Kidney (tissue), 14 donors: ENCODE results near the gene VIT. TPM values are rescaled to one million over a fixed set of nuclear protein-coding genes. Genes with fewer than 3 reads are reported as not detected.

Experiments used
- DNase-seq, 5 donors: peaks; one replicate each; pipeline ENCODE4 v3.0.0-alpha.2; 2013 to 2020
- FAIRE-seq: peaks from 2 replicates; lab custom pipeline; 2012; peaks lifted over from hg19 to GRCh38; lab: Jason Lieb, UNC
- H3K27ac ChIP-seq, 2 donors: one replicate each; pipeline ENCODE4 v1.7.0; 2013; ENCODE audit warnings: low read depth in 2 of 2, low read length in 2 of 2, inconsistent platforms in 1 of 2
- H3K27me3 ChIP-seq: one replicate; pipeline ENCODE4 v1.7.1; 2013; ENCODE audit warnings: low read length, inconsistent platforms; ENCODE audit not compliant: control insufficient read depth, insufficient read depth
- H3K36me3 ChIP-seq, 3 donors: one replicate each; pipeline versions ENCODE4 v1.7.0 to v1.7.1; 2013; ENCODE audit warnings: low read length in 3 of 3, control low read depth in 1 of 3, inconsistent platforms in 1 of 3; ENCODE audit not compliant: insufficient read depth in 3 of 3, control insufficient read depth in 2 of 3
- H3K4me1 ChIP-seq, 3 donors: one replicate each; pipeline versions ENCODE4 v1.7.0 to v1.7.1; 2013; ENCODE audit warnings: low read length in 3 of 3, inconsistent platforms in 1 of 3, low read depth in 1 of 3; ENCODE audit not compliant: control insufficient read depth in 2 of 3, insufficient read depth in 2 of 3
- H3K4me3 ChIP-seq, 3 donors: one replicate each; pipeline versions ENCODE4 v1.7.0 to v1.8.1; 2013; ENCODE audit warnings: low read length in 3 of 3, control low read depth in 1 of 3, inconsistent platforms in 1 of 3
- H3K9ac ChIP-seq, 3 donors: one replicate each; pipeline versions ENCODE4 v1.7.0 to v1.7.1; 2013; ENCODE audit warnings: low read length in 3 of 3, control low read depth in 1 of 3, inconsistent platforms in 1 of 3
- H3K9me3 ChIP-seq, 3 donors: one replicate each; pipeline versions ENCODE4 v1.7.0 to v1.7.1; 2013; ENCODE audit warnings: low read length in 3 of 3, control low read depth in 1 of 3, inconsistent platforms in 1 of 3; ENCODE audit not compliant: control insufficient read depth in 2 of 3, insufficient read depth in 1 of 3
- intact Hi-C: fragments of 100-400 bp; cut with DNase I; formaldehyde crosslinking; loops from one replicate; pipeline ENCODE4 v1.11.1; 2022
- polyA plus RNA-seq: library from polyadenylated mRNA; stranded (reverse); fragments of 350-450 nt; fragmentation: Illumina TruSeq; extraction: RNeasy Lipid Tissue Mini Kit (QIAGEN cat#74804); gene quantifications from one replicate; pipeline ENCODE4 v1.2.3, GENCODE V29; 2014; ENCODE audit warnings: low read depth, low replicate concordance; ENCODE audit not compliant: insufficient read depth
- total RNA-seq: library from RNA; stranded (reverse); fragmentation: NEBNext Ultra II Directional; extraction: Animal tissue kit (Norgen Biotek cat#: 25700); gene quantifications from one replicate; pipeline ENCODE4 v1.2.1, GENCODE V29; 2021
- TF ChIP-seq, protein P1 (sequence below): IDR thresholded peaks from 3 replicates; pipeline ENCODE4 v1.5.1; 2012; ENCODE audit warnings: mild to moderate bottlenecking, moderate library complexity, borderline replicate concordance; ENCODE audit not compliant: insufficient read depth; ENCODE audit errors: extremely low read depth
- donor health status: control.
- donor health status: control.
- donor health status: control.
- donor health status: control.
- donor health status: control.
- donor health status: DM: yes; HTN: yes; CAD: no.
- donor health status: Normal renal cell carcinoma (clear cell type).

VIT gene
- total and polyA plus RNA-seq, 2 donors from 2014 or later = 0.15 TPM; not detected in 1

DNA sequence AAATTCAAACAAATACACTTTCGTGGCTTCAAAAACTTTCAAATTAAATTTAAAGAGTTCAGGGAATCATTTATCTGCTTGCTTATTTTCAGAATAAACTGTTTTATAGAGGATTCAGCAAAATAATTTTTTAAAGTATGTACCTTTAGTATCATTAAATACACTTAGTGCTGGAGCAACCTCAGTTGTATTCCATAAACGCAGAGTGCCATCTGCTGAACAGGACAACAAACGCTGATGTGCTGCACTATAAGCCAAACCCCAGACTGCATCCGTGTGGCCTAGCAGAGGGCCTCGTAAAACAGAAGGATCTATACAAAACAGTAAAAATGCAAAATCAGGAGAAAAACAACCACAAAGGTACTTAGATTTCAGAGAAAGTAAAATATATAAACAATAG is 161.2 kb downstream of the VIT start:
- Histone ChIP-seq H3K9me3 (no peaks in the 10 kb centered on the region), H3K27ac (no peak overlapping the region), H3K27me3 (no peaks in the 10 kb centered on the region), H3K4me3 (no peak overlapping the region), H3K4me1 (no peaks in the 10 kb centered on the region), H3K36me3 (peaks cover 0 to 5% (median 2%) of the 10 kb centered on the region in 3 donors), H3K9ac (no peak overlapping the region)
- TF ChIP-seq, protein P1, sequence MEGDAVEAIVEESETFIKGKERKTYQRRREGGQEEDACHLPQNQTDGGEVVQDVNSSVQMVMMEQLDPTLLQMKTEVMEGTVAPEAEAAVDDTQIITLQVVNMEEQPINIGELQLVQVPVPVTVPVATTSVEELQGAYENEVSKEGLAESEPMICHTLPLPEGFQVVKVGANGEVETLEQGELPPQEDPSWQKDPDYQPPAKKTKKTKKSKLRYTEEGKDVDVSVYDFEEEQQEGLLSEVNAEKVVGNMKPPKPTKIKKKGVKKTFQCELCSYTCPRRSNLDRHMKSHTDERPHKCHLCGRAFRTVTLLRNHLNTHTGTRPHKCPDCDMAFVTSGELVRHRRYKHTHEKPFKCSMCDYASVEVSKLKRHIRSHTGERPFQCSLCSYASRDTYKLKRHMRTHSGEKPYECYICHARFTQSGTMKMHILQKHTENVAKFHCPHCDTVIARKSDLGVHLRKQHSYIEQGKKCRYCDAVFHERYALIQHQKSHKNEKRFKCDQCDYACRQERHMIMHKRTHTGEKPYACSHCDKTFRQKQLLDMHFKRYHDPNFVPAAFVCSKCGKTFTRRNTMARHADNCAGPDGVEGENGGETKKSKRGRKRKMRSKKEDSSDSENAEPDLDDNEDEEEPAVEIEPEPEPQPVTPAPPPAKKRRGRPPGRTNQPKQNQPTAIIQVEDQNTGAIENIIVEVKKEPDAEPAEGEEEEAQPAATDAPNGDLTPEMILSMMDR = no peak
- intact Hi-C loops = no loop called here
- DNase-seq (peak in 1 of 5 donors; percentile 2), FAIRE-seq (no peak)

DNA sequence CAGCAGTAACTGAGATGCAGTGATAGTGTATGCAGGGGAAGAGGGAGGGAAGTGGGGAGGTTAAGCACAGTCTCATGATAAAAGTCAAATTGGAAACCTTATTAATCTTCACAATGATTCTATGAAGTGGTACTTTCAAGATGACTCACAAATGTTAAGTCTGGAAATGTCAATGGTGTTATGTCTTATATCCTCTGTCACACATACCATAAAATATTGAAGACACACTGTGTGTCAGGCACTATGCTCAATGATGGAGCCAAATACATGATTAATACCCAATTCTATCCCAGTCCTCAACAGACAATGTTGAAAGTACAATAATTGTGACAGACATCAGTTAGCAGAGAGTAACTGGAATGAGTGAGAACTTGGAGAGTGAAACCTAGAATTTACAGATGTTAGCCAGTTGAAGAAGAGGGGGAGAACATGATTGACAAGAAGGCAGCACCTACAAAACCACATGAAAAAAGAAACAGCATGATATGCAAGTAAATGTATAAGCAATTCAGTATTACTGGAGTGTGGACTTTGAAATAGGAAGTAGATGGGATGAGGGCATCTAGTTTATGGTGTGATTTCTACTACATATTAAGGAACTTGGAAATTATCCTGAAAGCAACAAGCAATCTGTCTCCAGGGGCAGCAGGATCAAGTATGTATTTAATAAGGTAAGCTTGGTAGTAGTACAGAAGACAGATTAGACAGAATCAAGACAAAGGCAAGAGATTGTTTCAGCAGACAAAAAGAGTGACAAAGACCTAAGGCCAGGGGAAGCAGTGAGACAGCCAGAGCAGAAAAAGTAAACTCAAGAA is 162.3 kb downstream of the VIT start:
- Histone ChIP-seq H3K4me1 (no peaks in the 10 kb centered on the region), H3K27ac (no peak overlapping the region), H3K9ac (no peak overlapping the region), H3K36me3 (peaks cover 0 to 5% (median 2%) of the 10 kb centered on the region in 3 donors), H3K9me3 (no peaks in the 10 kb centered on the region), H3K4me3 (peak overlapping the region in 1 of 3 donors; percentile 13), H3K27me3 (no peaks in the 10 kb centered on the region)
- no peak for FAIRE-seq
- intact Hi-C loops = no loop called here
- TF ChIP-seq, protein P1 = no peak
- DNase-seq = no peak

DNA sequence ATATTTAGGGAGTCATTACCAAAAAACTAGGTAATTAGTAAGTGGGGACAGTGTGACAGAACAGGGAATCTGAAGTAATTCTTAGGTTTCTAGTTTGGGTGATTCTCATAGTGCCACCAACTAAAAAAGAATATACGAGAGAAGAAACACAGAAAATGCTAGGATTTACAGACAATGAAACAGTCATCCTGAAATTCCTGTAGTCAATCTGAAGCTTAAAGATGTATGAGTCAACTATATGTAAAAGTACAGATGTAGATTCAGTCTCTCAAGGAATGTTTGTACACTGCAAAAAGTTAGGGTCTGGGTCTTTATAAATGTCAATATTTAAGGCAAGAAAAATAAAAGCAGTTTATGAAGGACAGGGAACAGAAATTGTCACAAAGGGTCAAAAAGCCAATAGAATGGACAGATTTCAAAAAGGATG is 162.9 kb downstream of the VIT start:
- no peaks in the 10 kb centered on the region for H3K4me1 ChIP-seq
- H3K36me3 ChIP-seq = peaks cover 0 to 5% (median 2%) of the 10 kb centered on the region in 3 donors
- no peaks in the 10 kb centered on the region for H3K27me3 ChIP-seq
- FAIRE-seq (no peak), DNase-seq (no peak)
- H3K4me3 ChIP-seq = peak overlapping the region in 1 of 3 donors; percentile 13
- no peaks in the 10 kb centered on the region for H3K9me3 ChIP-seq
- TF ChIP-seq, protein P1 = no peak
- intact Hi-C loops = no loop called here
- no peak overlapping the region for H3K9ac ChIP-seq
- H3K27ac ChIP-seq = no peak overlapping the region
